IMR-90 (cell line): ENCODE data around the gene PLEKHG5. TPM values are rescaled to one million over a fixed set of nuclear protein-coding genes. Genes with fewer than 3 reads are reported as not detected.

ENCODE experiments used
- ATAC-seq: fragments of 200-7000 bp; cut with Tn5 transposase; 2 replicates; pipeline ENCODE4 v1.9.1; 2020; ENCODE audit warnings: low read depth, mild to moderate bottlenecking, moderate library complexity
- BruUV-seq: library from RNA; stranded (reverse); fragments of 400-500 nt; replicated peaks from 2 replicates; lab custom pipeline; 2021; lab: Mats Ljungman, UMichigan
- CTCF ChIA-PET: fragments of 300-600 bp; formaldehyde crosslinking; extraction: SDS; loops from one replicate; lab custom pipeline; 2021; ENCODE audit warnings: antibody characterized with exemption; lab: Yijun Ruan, JAX
- POLR2A ChIA-PET: fragments of 300-600 bp; sonication (Branson Sonifier 250); formaldehyde crosslinking; loops from one replicate; lab custom pipeline; 2022; ENCODE audit warnings: antibody characterized with exemption; ENCODE audit not compliant: unreplicated experiment; lab: Charles Lee
- DNase-seq: peaks from one replicate; pipeline ENCODE4 v3.0.0; 2013
- H2AFZ ChIP-seq: replicated peaks from 2 replicates; pipeline ENCODE3; 2013; ENCODE audit warnings: low read length, mild to moderate bottlenecking; ENCODE audit not compliant: poor library complexity
- H2AK5ac ChIP-seq: 2 replicates; pipeline ENCODE4 v1.6.1; 2013; ENCODE audit warnings: low read depth, low read length, inconsistent platforms
- H2AK9ac ChIP-seq: replicated peaks from 2 replicates; pipeline ENCODE3; 2013; ENCODE audit warnings: mild to moderate bottlenecking, low read depth, low read length, moderate library complexity; ENCODE audit not compliant: poor library complexity
- H2BK120ac ChIP-seq: 2 replicates; pipeline ENCODE4 v1.6.1; 2013; ENCODE audit warnings: low read depth, low read length, inconsistent platforms
- H2BK15ac ChIP-seq: 3 replicates; pipeline ENCODE4 v1.6.1; 2013; ENCODE audit warnings: low read depth, low read length, inconsistent platforms
- H2BK20ac ChIP-seq: 2 replicates; pipeline ENCODE4 v1.6.1; 2013; ENCODE audit warnings: low read depth, mild to moderate bottlenecking, inconsistent platforms, low read length, moderate library complexity
- H2BK5ac ChIP-seq: 2 replicates; pipeline ENCODE4 v1.6.1; 2013; ENCODE audit warnings: mild to moderate bottlenecking, low read depth, low read length, inconsistent platforms; ENCODE audit not compliant: poor library complexity, severe bottlenecking
- H3K14ac ChIP-seq: replicated peaks from 2 replicates; pipeline ENCODE4 v1.6.1; 2013; ENCODE audit warnings: low read depth, low read length, inconsistent platforms
- H3K18ac ChIP-seq: 2 replicates; pipeline ENCODE4 v1.6.1; 2013; ENCODE audit warnings: low read depth, low read length, control low read depth
- H3K23ac ChIP-seq: 2 replicates; pipeline ENCODE4 v1.6.1; 2013; ENCODE audit warnings: low read depth, low read length, inconsistent platforms
- H3K27ac ChIP-seq: 2 replicates; pipeline ENCODE4 v1.5.1; 2013; ENCODE audit warnings: mild to moderate bottlenecking, control low read depth, low read length; ENCODE audit not compliant: insufficient read depth
- H3K27me3 ChIP-seq: 2 replicates; pipeline ENCODE4 v1.6.1; 2013; ENCODE audit warnings: low read length; ENCODE audit not compliant: control insufficient read depth, insufficient read depth
- H3K36me3 ChIP-seq: 2 replicates; pipeline ENCODE4 v1.6.1; 2013; ENCODE audit warnings: low read length, mixed read lengths; ENCODE audit not compliant: control insufficient read depth, insufficient read depth
- H3K4ac ChIP-seq: 2 replicates; pipeline ENCODE4 v1.6.1; 2013; ENCODE audit warnings: low read depth, low read length, inconsistent platforms
- H3K4me1 ChIP-seq: 2 replicates; pipeline ENCODE4 v1.6.1; 2013; ENCODE audit warnings: low read length, mixed read lengths; ENCODE audit not compliant: control insufficient read depth, insufficient read depth
- H3K4me2 ChIP-seq: 2 replicates; pipeline ENCODE4 v1.6.1; 2013; ENCODE audit warnings: low read depth, mild to moderate bottlenecking, control low read depth, low read length, moderate library complexity
- H3K4me3 ChIP-seq: 2 replicates; pipeline ENCODE4 v1.5.1; 2013; ENCODE audit warnings: low read depth, mild to moderate bottlenecking, control low read depth, low read length, moderate library complexity; ENCODE audit not compliant: insufficient read depth
- H3K56ac ChIP-seq: 2 replicates; pipeline ENCODE4 v1.6.1; 2013; ENCODE audit warnings: low read length, inconsistent platforms; ENCODE audit not compliant: insufficient read depth; ENCODE audit errors: extremely low read depth
- H3K79me1 ChIP-seq, 2 experiments: 2 replicates each; pipeline ENCODE4 v1.6.1; 2013; ENCODE audit warnings: low read length in 2 of 2, inconsistent platforms in 1 of 2, low read depth in 1 of 2
- H3K9ac ChIP-seq: 2 replicates; pipeline ENCODE4 v1.6.1; 2013; ENCODE audit warnings: low read depth, low read length, control low read depth
- H3K9me1 ChIP-seq: 2 replicates; pipeline ENCODE4 v1.6.1; 2013; ENCODE audit warnings: low read length, inconsistent platforms; ENCODE audit not compliant: insufficient read depth
- H3K9me3 ChIP-seq: 2 replicates; pipeline ENCODE4 v1.6.1; 2013; ENCODE audit warnings: low read length; ENCODE audit not compliant: control insufficient read depth, insufficient read depth
- H4K20me1 ChIP-seq: 2 replicates; pipeline ENCODE4 v1.6.1; 2013; ENCODE audit warnings: low read length, inconsistent platforms; ENCODE audit not compliant: insufficient read depth
- H4K5ac ChIP-seq: 2 replicates; pipeline ENCODE4 v1.6.1; 2013; ENCODE audit warnings: mild to moderate bottlenecking, low read depth, low read length, control low read depth
- H4K8ac ChIP-seq, 2 experiments: 2 replicates each; pipeline ENCODE4 v1.6.1; 2013; ENCODE audit warnings: low read depth in 2 of 2, low read length in 2 of 2, control low read depth in 1 of 2, inconsistent platforms in 1 of 2
- H4K91ac ChIP-seq: 2 replicates; pipeline ENCODE4 v1.6.1; 2013; ENCODE audit warnings: low read depth, low read length, inconsistent platforms; ENCODE audit not compliant: insufficient read depth
- CHD1 ChIP-seq: IDR thresholded peaks from 2 replicates; pipeline ENCODE4 v1.6.1; 2012; ENCODE audit warnings: low read depth, low read length, improper control_type of control experiment
- ELK1 ChIP-seq: fragments of 150-350 bp; IDR thresholded peaks from 2 replicates; pipeline ENCODE4 v1.6.1; 2016; ENCODE audit warnings: low read depth, mild to moderate bottlenecking, low read length, moderate library complexity, borderline replicate concordance
- FOS ChIP-seq: fragments of 150-350 bp; IDR thresholded peaks from 2 replicates; pipeline ENCODE4 v1.6.1; 2016; ENCODE audit warnings: low read depth, low read length
- MAZ ChIP-seq: IDR thresholded peaks from 2 replicates; pipeline ENCODE4 v1.6.1; 2012; ENCODE audit warnings: low read depth, mild to moderate bottlenecking, low read length, improper control_type of control experiment, moderate library complexity, borderline replicate concordance
- RFX5 ChIP-seq: IDR thresholded peaks from 2 replicates; pipeline ENCODE4 v1.8.0; 2012; ENCODE audit warnings: low read depth, mild to moderate bottlenecking, low read length, moderate library complexity
- SMC3 ChIP-seq: fragments of 150-350 bp; IDR thresholded peaks from 2 replicates; pipeline ENCODE4 v1.6.1; 2016; ENCODE audit warnings: low read depth, mild to moderate bottlenecking, antibody characterized with exemption, low read length, moderate library complexity
- WGBS, 2 experiments: methylation state at CpG; one replicate each; pipeline versions ENCODE4 v1.1.5 to v1.1.7; 2013; ENCODE audit warnings: missing lambda C conversion rate in 2 of 2; ENCODE audit not compliant: insufficient read length in 1 of 2; ENCODE audit errors: extremely low coverage in 2 of 2; 5-methylcytosine and 5-hydroxymethylcytosine counted together
- dilution Hi-C: fragments of 300-500 bp; cut with HindIII; formaldehyde crosslinking; loops from one replicate; pipeline ENCODE4 v1.14.3; 2018; ENCODE audit warnings: low sequenced_read_pairs; ENCODE audit not compliant: unreplicated experiment
- in situ Hi-C: fragments of 300-500 bp; cut with MboI; formaldehyde crosslinking; loops from 3 replicates; pipeline ENCODE4 v1.14.3; 2019; ENCODE audit warnings: low sequenced_read_pairs, inconsistent platforms, mixed read lengths
- intact Hi-C: fragments of 100-400 bp; cut with micrococcal nuclease; formaldehyde crosslinking; loops from 2 replicates; pipeline ENCODE4 v1.10.0; 2022
- polyA plus RNA-seq, 3 experiments: library from polyadenylated mRNA; depleted of rRNA; stranded (reverse); fragments of >200 nt; gene quantifications; 2 replicates each; pipeline ENCODE4 v1.2.3, GENCODE V29; 2012; ENCODE audit warnings: low replicate concordance in 1 of 3
- total RNA-seq: library from RNA; depleted of rRNA; stranded (reverse); fragments of >200 nt; gene quantifications from 2 replicates; pipeline ENCODE4 v1.2.3, GENCODE V29; 2012
- TF ChIP-seq, protein P1 (sequence below): fragments of 150-350 bp; IDR thresholded peaks from 2 replicates; pipeline ENCODE4 v1.6.1; 2017; ENCODE audit warnings: mild to moderate bottlenecking, antibody characterized with exemption, low read length, low read depth
- TF ChIP-seq, protein P2 (sequence below): conservative IDR thresholded peaks from 2 replicates; pipeline ENCODE4 v1.5.1; 2012; ENCODE audit warnings: mild to moderate bottlenecking, low read depth, low read length, improper control_type of control experiment

The PLEKHG5 gene
- total and polyA plus RNA-seq, 2 of the 4 experiments (the other 2 are of a cell fraction): 4.8 to 11.6 TPM

DNA sequence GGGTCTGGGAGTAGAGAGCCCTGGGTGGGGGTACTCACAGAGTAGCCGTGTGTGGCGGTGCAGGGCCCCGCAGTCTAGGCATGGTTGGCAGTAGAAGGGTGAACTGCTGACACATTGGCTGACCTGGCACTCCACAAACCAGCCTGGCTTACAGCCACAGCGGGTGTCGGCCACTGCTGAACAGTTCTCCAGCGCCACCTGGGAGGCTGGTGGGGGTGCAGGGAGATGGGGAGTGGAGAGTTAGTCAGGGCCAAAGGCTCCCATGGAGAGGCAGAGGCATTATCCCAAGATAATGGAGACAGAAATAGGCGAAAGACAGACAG lies 27.0 kb downstream of the PLEKHG5 start:
- Histone ChIP-seq H3K36me3 (peaks cover 33% of the 10 kb centered on the region), H3K79me1 (no peaks in the 10 kb centered on the region), H3K9ac (no peak overlapping the region), H3K4me3 (no peak overlapping the region), H3K9me3 (no peaks in the 10 kb centered on the region), H3K27me3 (peaks cover 14% of the 10 kb centered on the region), H3K23ac (no peak overlapping the region), H4K8ac (no peak overlapping the region), H2BK120ac (no peak overlapping the region), H3K4me1 (no peaks in the 10 kb centered on the region), H3K56ac (no peak overlapping the region), H2AFZ (no peak overlapping the region), H3K27ac (no peak overlapping the region), H4K91ac (no peak overlapping the region), H3K4ac (no peak overlapping the region), H2BK15ac (no peak overlapping the region), H2AK5ac (no peak overlapping the region), H3K14ac (no peak overlapping the region), H2AK9ac (no peak overlapping the region), H2BK20ac (no peak overlapping the region), H3K4me2 (no peak overlapping the region), H3K9me1 (no peaks in the 10 kb centered on the region), H4K5ac (no peak overlapping the region), H3K18ac (no peak overlapping the region), H2BK5ac (no peak overlapping the region), H4K20me1 (no peaks in the 10 kb centered on the region)
- in situ Hi-C loops (no loop called here), dilution Hi-C loops (no loop called here), intact Hi-C loops (no loop called here)
- WGBS, 2 experiments: 79% methylated on average over 3 of the region's 7 CpGs; no CpG with 5 or more reads in 1 of the 2 experiments
- TF ChIP-seq RFX5 (no peak), MAZ (no peak), SMC3 (no peak), ELK1 (no peak), CHD1 (no peak), FOS (no peak)
- TF ChIP-seq, protein P1, sequence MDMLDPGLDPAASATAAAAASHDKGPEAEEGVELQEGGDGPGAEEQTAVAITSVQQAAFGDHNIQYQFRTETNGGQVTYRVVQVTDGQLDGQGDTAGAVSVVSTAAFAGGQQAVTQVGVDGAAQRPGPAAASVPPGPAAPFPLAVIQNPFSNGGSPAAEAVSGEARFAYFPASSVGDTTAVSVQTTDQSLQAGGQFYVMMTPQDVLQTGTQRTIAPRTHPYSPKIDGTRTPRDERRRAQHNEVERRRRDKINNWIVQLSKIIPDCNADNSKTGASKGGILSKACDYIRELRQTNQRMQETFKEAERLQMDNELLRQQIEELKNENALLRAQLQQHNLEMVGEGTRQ: no peak
- TF ChIP-seq, protein P2, sequence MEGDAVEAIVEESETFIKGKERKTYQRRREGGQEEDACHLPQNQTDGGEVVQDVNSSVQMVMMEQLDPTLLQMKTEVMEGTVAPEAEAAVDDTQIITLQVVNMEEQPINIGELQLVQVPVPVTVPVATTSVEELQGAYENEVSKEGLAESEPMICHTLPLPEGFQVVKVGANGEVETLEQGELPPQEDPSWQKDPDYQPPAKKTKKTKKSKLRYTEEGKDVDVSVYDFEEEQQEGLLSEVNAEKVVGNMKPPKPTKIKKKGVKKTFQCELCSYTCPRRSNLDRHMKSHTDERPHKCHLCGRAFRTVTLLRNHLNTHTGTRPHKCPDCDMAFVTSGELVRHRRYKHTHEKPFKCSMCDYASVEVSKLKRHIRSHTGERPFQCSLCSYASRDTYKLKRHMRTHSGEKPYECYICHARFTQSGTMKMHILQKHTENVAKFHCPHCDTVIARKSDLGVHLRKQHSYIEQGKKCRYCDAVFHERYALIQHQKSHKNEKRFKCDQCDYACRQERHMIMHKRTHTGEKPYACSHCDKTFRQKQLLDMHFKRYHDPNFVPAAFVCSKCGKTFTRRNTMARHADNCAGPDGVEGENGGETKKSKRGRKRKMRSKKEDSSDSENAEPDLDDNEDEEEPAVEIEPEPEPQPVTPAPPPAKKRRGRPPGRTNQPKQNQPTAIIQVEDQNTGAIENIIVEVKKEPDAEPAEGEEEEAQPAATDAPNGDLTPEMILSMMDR: no peak
- DNase-seq: no peak
- POLR2A ChIA-PET: no interaction called here
- no TSS peak for BruUV-seq
- ATAC-seq: no peak
- CTCF ChIA-PET: no interaction called here
